GM21423 (cell line): Measurements from ENCODE around the gene RUFY4.
"Not testable (repeated sequence)": the region's sequence is repeated elsewhere in the genome, so short reads cannot be mapped to it uniquely, and the experiment has no call there.

Experiments used
- ATAC-seq: cut with Tn5 transposase; IDR thresholded peaks from one replicate; pipeline ENCODE4 v1.9.1; 2021; ENCODE audit warnings: mild to moderate bottlenecking, moderate library complexity; ENCODE audit not compliant: unreplicated experiment

RUFY4 gene

GRCh38 chr2:218030409-218031195, 38.5 kb upstream of the RUFY4 start:
- ATAC-seq: no peak

GRCh38 chr2:218031261-218031660, 37.8 kb upstream of the RUFY4 start:
- ATAC-seq: no peak

- no peak for ATAC-seq
Measured at GRCh38 chr2:218031771-218032257, 37.2 kb upstream of the RUFY4 start.

- ATAC-seq: no peak
Measured at GRCh38 chr2:218032336-218033171, 36.5 kb upstream of the RUFY4 start.

GRCh38 chr2:218033208-218033589, 35.9 kb upstream of the RUFY4 start:
- no peak for ATAC-seq

- no peak for ATAC-seq
Measured at GRCh38 chr2:218033590-218034496, 35.2 kb upstream of the RUFY4 start.

GRCh38 chr2:218034497-218035213, 34.4 kb upstream of the RUFY4 start:
- peak; percentile 82 for ATAC-seq

- ATAC-seq: no peak
Measured at GRCh38 chr2:218035463-218036100, 33.5 kb upstream of the RUFY4 start.

- ATAC-seq: no peak
Measured at GRCh38 chr2:218036371-218036770, 32.7 kb upstream of the RUFY4 start.

- no peak for ATAC-seq
Measured at GRCh38 chr2:218039171-218039570, 29.9 kb upstream of the RUFY4 start.

- ATAC-seq: no peak
Measured at GRCh38 chr2:218040883-218041282, 28.2 kb upstream of the RUFY4 start.

- no peak for ATAC-seq
Measured at GRCh38 chr2:218041302-218042168, 27.5 kb upstream of the RUFY4 start.

- ATAC-seq: no peak
Measured at GRCh38 chr2:218043100-218043499, 26.0 kb upstream of the RUFY4 start.

GRCh38 chr2:218043701-218044109, 25.3 kb upstream of the RUFY4 start:
- ATAC-seq: no peak

GRCh38 chr2:218044599-218044998, 24.5 kb upstream of the RUFY4 start:
- ATAC-seq: not testable (repeated sequence)

- ATAC-seq: peak; percentile 88
Measured at GRCh38 chr2:218046238-218046637, 22.8 kb upstream of the RUFY4 start.

- ATAC-seq: no peak
Measured at GRCh38 chr2:218047536-218048225, 21.4 kb upstream of the RUFY4 start.

- no peak for ATAC-seq
Measured at GRCh38 chr2:218051903-218052302, 17.1 kb upstream of the RUFY4 start.
